Astrocyte of the cerebellum (primary cell): ENCODE measurements around the gene ERBIN.

Experiments used
- DNase-seq: peaks from one replicate; pipeline ENCODE4 v3.0.0-alpha.2; 2011; ENCODE audit warnings: low read depth
- H3K4me3 ChIP-seq: 2 replicates; pipeline ENCODE4 v1.5.1; 2011; ENCODE audit warnings: mild to moderate bottlenecking, low read depth, low read length, moderate library complexity
- in situ Hi-C: cut with HindIII; loops from 2 replicates; pipeline ENCODE4 v1.10.0; 2017; ENCODE audit warnings: low sequenced_read_pairs
- TF ChIP-seq, protein P1 (sequence below): IDR thresholded peaks from 2 replicates; pipeline ENCODE4 v1.5.1; 2012; ENCODE audit warnings: low read length, low read depth, moderate library complexity, mild to moderate bottlenecking; ENCODE audit errors: missing control alignments

Gene ERBIN

DNA sequence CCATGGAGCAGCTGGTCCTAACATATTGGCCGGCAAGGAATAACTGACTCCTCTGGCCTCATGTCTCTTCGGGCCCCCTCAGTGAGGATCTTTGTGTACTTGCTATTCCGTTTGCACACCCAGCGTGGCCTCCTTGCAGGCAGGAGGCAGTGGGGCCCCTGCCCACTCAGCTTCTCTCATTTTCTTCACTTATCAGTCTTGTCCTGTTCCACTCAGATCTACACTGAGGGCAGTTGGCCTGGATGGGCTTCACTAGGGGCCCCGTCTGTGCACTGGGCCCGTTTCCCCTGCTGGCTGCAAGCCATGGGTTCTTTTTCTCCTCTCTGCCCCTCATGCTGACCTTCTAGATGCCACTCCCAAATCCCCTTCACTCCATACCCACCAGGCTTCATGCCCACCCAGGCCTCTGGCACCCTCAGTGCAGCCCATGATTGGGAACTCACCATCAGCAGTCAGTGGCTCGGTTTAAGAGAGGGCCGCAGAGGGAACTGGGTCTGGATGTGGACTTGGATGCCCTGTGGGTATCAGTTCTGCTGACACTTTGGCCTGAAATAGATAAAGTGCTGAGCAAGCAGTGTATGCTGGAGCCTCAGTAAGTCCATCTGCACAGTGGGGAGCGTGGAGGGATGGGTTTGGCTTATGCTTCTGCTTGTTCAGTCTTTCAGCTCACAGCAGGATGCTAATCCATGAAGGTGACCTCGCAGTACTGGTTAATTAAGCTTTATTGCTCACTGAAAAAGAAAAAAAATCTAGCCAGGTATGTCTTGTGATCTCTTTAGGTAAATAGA is 57.9 kb downstream of the ERBIN start:
- in situ Hi-C loops: loop anchor here (5.0 kb wide), 2 partner anchors 48 to 72 kb away; no protein-coding TSS in a partner anchor

DNA sequence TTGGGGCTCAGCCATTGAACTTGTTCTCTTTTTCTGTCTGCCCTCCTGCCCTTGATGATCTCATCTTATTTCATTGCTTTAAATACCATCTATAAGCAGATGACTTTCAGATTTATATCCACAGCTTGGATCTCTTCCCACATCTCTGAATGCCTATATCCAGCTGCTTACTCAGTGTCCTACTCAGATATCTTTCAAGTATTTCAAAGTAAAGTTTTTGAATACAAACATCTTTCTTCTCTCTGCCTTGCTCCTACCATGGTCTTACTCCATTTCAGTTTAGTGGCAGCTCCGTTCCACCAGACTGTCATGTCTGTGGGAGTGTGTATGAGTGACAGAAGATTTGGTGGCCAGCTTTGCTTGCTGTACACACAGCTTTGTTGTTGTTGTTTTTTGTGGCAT is 59.7 kb downstream of the ERBIN start:
- in situ Hi-C loops: no loop called here
- no peak overlapping the region for H3K4me3 ChIP-seq
- DNase-seq: peak; percentile 12
- TF ChIP-seq, protein P1, sequence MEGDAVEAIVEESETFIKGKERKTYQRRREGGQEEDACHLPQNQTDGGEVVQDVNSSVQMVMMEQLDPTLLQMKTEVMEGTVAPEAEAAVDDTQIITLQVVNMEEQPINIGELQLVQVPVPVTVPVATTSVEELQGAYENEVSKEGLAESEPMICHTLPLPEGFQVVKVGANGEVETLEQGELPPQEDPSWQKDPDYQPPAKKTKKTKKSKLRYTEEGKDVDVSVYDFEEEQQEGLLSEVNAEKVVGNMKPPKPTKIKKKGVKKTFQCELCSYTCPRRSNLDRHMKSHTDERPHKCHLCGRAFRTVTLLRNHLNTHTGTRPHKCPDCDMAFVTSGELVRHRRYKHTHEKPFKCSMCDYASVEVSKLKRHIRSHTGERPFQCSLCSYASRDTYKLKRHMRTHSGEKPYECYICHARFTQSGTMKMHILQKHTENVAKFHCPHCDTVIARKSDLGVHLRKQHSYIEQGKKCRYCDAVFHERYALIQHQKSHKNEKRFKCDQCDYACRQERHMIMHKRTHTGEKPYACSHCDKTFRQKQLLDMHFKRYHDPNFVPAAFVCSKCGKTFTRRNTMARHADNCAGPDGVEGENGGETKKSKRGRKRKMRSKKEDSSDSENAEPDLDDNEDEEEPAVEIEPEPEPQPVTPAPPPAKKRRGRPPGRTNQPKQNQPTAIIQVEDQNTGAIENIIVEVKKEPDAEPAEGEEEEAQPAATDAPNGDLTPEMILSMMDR: no peak

More for the DNA sequence above, 57.9 kb downstream of the ERBIN start:
- no peak overlapping the region for H3K4me3 ChIP-seq
- DNase-seq: no peak
- TF ChIP-seq, protein P1: no peak

DNA sequence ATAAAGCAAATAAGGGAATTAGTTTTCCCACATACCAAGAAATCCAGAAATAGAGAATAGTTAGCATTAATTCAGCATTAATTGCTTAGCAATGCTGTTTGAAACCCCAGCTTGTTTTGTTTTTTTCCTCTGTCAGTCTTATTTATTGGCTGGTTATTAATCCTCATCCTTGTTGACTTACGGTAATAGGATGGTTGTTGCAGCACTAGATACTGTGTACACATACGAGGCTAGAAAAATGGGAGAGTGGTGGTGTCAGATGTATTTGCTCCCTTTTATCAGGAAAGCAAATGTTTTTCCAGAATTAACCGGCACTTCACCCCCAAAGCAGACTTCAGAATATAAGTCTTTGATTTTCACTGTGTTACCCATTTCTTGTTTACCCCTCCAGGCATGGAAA is 60.4 kb downstream of the ERBIN start:
- H3K4me3 ChIP-seq: no peak overlapping the region
- in situ Hi-C loops: no loop called here
- TF ChIP-seq, protein P1: no peak
- no peak for DNase-seq

DNA sequence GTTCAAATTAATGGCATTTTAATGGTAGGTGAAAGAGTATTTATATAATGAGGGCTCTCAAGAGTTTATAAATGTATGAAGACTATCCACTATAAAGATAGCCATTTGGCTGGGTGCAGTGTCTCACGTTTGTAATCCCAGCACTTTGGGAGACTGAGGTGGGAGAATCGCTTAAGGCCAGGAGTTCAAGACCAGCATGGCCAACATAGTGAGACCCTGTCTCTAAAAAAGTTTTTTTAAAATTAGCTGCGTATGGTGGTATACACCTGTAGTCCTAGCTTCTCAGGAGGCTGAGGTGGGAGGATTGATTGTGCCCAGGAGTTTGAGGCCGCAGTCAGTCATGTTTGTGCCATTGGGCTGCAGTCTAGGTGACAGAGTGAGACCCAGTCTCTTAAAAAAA is 61.6 kb downstream of the ERBIN start:
- DNase-seq: no peak
- in situ Hi-C loops: no loop called here
- TF ChIP-seq, protein P1: no peak
- H3K4me3 ChIP-seq: no peak overlapping the region

DNA sequence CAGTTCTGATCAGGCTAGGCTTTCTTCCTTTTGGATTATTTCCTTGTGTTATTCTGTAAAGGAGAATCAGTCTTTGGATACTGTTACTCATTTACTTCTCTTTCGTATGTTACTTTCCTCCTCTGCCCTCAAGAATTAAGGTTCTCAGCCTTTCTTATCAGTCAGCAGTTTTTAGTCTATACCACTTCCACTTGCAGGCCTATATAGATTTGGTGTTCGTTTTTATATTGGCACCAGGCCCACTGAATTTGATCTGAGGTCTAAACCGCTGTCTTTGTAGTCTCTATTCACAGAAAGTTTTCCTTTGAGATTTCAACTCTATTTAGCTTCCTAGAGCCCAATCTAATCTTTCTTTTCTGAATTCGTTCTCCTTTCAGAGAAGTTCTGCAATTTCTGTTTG is 62.8 kb downstream of the ERBIN start:
- H3K4me3 ChIP-seq: no peak overlapping the region
- TF ChIP-seq, protein P1: no peak
- DNase-seq: no peak
- in situ Hi-C loops: no loop called here

DNA sequence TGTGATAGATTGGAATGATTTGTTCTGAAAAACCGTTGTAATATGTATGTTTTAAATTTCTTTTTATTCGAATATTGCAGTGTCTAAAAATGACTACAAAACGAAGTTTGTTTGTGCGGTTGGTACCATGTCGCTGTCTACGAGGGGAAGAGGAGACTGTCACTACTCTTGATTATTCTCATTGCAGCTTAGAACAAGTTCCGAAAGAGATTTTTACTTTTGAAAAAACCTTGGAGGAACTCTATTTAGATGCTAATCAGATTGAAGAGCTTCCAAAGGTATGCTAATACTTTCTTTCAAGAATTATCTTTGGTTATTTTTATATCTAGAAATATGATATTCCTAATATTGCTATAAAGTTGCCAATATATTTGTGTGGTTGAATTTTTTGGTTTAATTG is 66.3 kb downstream of the ERBIN start:
- H3K4me3 ChIP-seq: no peak overlapping the region
- in situ Hi-C loops: no loop called here
- DNase-seq: no peak
- TF ChIP-seq, protein P1: no peak
